GM19035 (cell line): ENCODE data around the gene ORAI2.
"Not testable (repeated sequence)": the region's sequence is repeated elsewhere in the genome, so short reads cannot be mapped to it uniquely, and the experiment has no call there.

ENCODE experiments used
- ATAC-seq: cut with Tn5 transposase; IDR thresholded peaks from one replicate; pipeline ENCODE4 v1.9.1; 2021; ENCODE audit not compliant: unreplicated experiment

Gene ORAI2

DNA sequence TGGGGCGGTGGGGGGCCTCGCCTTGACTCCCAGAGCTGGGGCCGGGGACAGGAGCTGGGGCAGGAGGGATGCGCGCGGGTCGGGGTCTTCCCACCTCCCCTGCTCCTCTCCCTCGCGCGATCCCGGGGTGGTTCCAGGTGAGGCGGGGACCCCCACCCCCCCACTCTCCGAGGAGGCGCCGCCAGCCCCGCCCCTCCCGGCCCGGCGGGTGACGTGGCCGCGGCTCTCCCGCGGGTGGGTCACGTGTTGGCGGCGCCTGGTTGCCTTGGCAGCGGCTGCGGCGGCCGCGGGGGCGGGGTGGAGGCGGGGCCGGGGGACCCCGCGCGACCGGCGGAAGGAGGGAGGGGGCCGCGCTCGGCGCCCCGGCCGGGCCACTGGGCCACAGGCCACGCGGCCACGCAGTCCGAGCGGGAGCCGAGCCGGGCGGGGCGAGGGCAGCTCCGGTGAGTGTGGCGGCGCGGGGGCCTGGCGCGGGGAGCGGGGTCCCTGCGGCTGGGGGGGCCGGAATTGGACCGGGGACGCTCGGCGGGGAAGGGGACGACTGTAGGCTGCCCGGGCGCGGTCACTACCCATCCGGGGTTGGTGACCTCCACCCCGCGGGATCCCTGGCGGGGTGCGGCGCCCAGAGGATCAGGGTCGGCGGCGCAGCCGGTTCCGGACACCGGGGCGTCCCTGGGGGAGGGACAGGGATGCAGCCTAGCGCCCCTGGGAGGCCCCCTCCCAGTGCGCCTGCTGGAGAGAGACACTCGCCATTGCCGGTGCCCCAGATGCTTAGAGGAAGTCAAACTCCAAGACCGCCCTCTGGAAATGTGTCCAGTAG, at the start of gene ORAI2:
Gene ORAI2 (plus strand): TSS at position 357 of the 820 bp plus-strand sequence. CDS start 5,382 bp downstream, outside the sequence.
- peak; percentile 62 for ATAC-seq

- no peak for ATAC-seq
These were observed 46.3 kb upstream of the ORAI2 start for GRCh38 chr7:102387064-102387463.

- ATAC-seq = peak; percentile 75
These were observed 43.6 kb upstream of the ORAI2 start for GRCh38 chr7:102389810-102390209.

- ATAC-seq = no peak
These were observed 42.5 kb upstream of the ORAI2 start for GRCh38 chr7:102390697-102391484.

GRCh38 chr7:102392330-102392729, 41.0 kb upstream of the ORAI2 start:
- no peak for ATAC-seq

DNA sequence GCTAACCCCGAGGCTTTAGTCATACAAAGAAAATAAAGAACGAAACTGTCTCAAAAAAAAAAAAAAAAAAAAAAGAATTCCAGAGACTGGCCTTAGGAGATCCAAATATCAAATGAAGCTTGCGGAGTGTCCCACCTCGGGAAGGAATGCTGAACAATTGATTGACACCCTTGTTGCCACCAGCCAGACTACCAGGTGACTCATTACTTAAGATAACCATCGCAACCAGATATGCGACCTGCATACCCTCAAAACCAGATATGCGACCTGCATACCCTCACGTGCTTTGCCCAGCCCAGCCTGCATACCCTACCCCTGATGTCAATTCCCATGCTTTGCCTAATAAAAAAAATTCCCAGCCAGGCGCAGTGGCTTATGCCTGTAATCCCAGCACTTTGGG, 39.9 kb upstream of the ORAI2 start:
- no peak for ATAC-seq

DNA sequence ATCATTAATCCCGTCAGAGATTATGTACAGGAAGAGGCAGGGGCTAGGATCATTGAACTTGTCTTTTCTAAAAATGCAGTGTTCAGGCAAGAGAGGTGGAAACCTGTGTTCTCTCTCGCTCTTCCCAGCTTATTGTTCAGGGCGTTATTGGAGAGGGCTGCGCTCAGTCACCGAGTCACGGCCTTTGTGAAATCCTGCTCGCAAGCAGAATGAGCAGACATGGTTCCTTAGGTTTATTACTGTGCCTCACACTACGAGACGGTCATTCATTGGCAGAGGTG, 37.8 kb upstream of the ORAI2 start:
- ATAC-seq = peak; percentile 0

GRCh38 chr7:102395873-102396709, 37.3 kb upstream of the ORAI2 start, which contains the start of gene PRKRIP1:
Gene PRKRIP1, plus strand, starts transcription at chr7:102396363. Its CDS starts 49 bp downstream, at chr7:102396412.
- ATAC-seq = peak; percentile 97

- ATAC-seq = no peak
These were observed 36.7 kb upstream of the ORAI2 start for GRCh38 chr7:102396710-102397019.

- ATAC-seq = no peak
These were observed 34.8 kb upstream of the ORAI2 start for GRCh38 chr7:102398543-102398942.

DNA sequence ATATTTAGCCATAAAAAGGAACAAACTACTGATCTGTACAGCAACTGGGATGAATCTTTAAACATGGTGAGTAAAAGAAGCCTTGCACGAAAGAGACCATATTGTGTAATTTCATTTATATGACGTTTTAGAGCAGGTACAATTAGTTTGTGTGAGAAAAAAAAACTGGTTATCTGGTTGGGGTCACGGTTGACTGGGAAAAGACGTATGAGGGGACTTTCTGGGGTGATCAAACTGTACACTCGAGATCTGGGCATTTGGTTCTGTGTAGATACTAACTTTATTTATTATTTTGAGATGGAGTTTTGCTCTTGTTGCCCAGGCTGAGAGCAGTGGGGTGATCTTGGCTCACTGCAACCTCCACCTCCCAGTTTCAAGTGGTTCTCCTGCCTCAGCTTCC, 33.0 kb upstream of the ORAI2 start:
- no peak for ATAC-seq

DNA sequence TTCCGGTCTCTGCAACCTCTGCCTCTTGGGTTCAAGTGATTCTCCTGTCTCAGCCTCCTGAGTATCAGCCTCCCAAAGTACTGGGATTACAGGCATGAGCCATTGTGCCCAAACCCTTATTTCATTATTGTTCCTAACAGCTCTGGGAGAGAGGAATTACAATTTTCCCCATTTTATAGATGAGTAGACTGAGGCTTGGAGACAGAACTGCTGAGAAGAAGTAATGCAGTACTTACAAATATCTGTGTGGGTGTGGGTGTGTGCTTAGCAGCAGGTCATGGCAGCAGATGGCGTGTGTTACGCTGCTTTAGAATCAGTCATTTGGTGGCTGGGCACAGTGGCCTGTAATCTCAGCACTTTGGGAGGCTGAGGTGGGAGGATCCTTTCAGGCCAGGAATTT, 29.8 kb upstream of the ORAI2 start:
- ATAC-seq = no peak

DNA sequence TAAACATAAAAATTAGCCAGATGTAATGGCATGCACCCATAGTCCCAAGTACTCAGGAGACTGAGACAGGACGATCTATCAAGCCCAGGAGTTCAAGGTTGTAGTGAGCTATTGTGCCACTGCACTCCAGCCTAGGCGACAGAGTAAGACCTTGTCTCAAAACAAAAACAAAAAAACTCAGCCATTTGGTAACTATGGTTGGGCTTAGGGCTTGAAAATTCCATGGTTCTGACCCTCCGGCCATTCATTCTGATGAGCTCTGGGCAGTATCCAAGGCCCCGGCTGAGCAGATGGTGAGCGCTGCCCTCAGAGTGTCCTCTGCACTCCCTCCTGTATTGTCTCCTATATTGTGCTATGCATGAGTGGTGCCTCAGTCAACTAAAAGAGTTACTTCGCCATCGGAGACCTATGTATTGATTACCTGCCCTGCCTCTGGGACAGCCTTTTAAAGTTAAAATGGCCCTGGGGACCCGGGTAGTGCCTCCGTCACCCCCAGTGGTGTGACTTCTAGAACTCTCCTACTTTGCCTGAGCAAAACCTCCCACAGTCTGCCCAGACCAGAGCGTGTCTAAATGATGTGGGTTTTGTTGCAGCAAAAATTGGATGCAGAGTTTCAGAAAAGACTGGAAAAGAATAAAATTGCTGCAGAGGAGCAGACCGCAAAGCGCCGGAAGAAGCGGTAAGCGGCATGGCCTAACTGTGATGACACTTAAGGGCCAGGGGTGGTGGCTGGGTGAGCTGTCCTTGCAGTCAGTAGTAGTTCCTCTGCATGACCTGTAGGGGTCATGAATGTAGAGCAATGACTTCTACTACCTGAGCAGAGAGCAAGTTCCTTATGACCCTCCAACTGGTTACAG, 29.1 kb upstream of the ORAI2 start:
- peak; percentile 83 for ATAC-seq

DNA sequence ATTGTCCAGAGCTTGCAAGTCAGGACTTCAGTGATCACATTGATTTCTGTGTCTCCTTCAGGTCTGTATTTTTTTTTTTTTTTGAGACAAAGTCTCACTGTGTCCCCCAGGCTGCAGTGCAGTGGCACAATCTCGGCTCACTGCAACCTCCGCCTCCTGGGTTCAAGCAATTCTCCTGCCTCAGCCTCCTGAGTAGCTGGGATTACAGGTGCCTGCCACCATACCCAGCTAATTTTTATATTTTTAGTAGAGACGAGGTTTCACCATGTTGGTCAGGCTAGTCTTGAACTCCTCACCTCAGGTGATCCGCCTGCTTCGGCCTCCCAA, 28.6 kb upstream of the ORAI2 start:
- ATAC-seq = not testable (repeated sequence)

DNA sequence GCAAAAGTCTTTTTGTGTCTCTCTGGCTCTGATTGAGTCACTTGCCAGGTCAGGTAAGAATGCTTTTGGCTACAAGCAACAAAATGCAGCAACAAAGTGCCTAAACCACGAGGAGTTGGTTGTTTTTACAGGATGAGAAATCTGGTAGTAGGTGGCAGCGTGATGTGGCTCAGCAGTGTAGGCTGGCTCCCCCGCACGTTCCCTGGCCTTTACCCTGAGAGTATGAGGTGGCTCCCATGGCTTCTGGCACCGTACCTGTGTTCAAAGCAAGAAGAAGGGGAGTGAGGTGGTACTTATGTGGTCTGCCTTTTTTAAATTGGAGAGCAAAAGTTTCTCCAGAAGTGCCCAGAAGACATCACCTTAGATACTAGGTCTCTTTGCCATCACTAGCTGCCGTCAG, 25.5 kb upstream of the ORAI2 start:
- ATAC-seq = no peak

DNA sequence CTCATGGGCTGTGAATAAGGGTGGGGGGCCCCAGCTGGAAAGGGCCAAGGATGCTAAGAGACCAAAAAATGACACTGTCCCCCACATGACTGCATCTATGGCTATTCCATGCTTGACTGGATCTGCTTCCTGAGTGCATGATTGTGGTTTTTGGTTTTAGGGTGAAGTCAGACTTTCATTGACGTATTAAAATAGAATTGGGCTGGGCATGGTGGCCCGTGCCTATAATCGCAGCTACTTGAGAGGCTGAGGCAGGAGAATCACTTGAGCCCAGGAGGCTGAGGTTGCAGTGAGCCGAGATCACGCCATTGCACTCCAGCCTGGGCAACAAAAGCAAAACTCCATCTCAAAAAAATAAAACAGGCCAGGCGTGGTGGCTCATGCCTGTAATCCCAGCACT, 24.8 kb upstream of the ORAI2 start:
- ATAC-seq = peak; percentile 59

DNA sequence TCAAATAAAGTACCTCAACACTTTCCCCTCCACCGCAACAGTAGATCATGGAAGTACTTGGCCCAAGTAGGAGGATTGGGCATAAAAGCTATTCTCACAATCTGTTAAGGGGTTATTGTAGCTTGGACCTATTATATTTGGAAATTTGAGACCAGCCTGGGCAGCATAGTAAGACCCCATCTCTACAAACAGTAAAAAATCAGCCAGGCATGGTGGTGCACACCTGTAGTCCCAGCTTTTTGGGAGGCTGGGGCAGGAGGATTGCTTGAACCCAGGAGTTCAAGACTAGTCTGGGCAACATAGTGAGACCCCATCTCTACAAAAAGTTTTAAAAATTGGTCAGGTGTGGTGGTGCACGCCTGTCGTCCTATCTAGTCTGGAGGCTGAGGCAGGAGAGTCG, 24.0 kb upstream of the ORAI2 start:
- ATAC-seq = no peak

- ATAC-seq = no peak
These were observed 23.3 kb upstream of the ORAI2 start for GRCh38 chr7:102410123-102410522.

DNA sequence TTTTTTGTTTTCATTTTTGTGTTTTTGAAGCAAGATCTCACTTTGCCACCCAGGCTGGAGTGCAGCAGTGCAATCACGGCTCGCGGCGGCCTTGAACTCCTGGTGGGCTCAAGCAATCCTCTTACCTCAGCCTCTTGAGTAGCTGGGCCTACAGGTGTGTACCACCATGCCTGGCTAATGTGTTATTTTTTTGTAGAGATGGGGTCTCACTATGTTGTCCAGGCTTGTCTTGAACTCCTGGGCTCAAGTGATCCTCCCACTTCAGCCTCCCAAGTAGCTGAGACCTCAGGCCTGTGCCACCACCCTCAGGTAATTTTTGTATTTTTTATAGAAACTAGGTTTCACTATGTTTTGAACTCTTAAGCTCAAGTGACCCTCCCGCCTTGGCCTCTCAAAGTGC, 22.5 kb upstream of the ORAI2 start:
- ATAC-seq = no peak

- ATAC-seq = no peak
These were observed 20.8 kb upstream of the ORAI2 start for GRCh38 chr7:102412548-102412947.

DNA sequence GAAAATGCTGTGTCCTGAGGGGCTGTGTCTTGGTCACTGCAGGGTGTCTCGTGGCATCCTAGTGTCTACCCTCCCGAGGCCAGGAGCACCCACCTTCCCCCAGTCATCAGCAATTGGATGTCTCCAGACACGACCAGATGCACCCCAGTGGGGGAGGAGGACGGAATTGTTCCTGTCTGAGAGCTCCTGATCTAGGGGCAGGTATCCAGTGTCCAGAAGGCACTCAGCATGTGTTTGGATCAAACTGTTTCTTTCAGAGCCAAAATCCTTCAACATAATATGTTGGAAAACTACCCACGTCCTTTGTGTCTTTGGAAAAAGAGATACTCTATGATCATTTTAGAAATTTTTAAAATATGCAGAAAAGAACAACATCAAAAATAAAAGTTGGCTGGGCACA, 20.3 kb upstream of the ORAI2 start:
- no peak for ATAC-seq
